Ureter (tissue), 1 donor: ENCODE data around the gene PRPF19. TPM values are rescaled to one million over a fixed set of nuclear protein-coding genes. Genes with fewer than 3 reads are reported as not detected.

Source experiments
- DNase-seq: peaks from one replicate; pipeline ENCODE4 v3.0.0-alpha.2; 2020; ENCODE audit warnings: low spot score
- total RNA-seq: library from RNA; stranded (reverse); gene quantifications from one replicate; pipeline ENCODE4 v1.2.4, GENCODE V29; 2023
- donor health status: DM: yes; HTN: yes; CAD: no.

The PRPF19 gene
- total RNA-seq, 1 donor from 2014 or later, result 113 TPM

DNA sequence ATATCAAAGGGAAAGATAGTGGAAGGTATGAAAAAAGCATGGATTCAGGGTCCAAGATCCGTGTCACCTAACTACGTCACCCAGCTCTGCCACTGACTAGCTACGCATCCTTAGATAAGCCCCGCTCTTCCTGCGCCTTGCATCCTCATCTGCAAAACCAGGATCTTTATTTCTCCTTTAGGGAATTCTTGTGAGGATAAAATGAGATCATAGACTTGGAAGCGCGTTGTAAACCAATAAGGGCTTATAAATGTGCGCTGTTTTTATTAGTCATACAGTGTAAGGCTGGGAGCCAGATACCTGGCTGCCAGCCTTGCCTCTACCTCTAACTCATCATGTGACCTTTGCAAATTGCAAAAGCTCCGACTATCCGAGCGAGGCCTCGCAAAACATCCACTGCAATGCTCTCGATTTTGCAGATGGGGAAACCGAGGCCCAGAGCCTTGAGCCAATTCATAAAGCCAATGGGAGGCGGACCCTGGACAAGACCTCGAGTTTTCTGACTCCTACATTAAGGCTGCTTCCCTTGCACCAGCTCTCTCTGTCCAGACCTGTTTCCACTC, 753 bp downstream of the PRPF19 start:
- no peak for DNase-seq

DNA sequence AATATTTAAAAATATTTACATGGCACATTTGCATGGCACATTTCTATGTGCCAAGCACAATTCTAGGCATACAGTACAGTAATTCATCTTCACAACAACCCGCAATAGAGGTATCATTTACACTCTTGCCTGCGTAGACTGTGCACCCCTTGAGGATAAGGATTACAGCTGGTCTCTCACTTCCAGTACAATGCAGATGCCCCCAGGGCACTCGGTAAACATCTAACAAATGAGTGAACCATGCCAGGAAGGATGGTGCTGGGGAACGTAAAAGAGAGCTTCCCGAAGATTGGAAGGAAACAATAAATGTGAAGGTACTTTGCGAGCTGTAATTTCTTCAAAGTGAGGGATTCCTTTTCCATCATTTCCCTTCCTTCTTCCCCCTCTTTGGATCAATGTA, 1.3 kb downstream of the PRPF19 start:
- no peak for DNase-seq

DNA sequence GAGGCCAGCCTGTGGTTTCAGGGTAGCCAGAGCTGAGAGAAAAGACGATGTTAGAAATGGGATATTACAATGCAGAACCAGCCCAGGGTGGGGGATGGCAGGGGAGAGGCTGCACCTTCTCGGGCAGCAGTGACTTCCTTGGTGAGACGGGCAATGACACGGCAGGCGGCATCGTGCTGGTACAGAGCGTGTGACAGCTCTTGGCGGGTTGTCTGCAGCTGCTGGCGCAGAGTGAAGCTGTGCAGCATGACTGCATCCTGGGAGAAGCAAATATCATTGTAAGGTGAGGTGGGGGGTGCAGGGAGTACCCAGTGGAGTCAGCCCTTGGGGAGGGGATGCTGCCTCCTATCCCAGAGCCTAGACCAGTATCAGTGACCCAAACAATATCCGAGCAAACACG, 3.8 kb downstream of the PRPF19 start:
- DNase-seq, result no peak

DNA sequence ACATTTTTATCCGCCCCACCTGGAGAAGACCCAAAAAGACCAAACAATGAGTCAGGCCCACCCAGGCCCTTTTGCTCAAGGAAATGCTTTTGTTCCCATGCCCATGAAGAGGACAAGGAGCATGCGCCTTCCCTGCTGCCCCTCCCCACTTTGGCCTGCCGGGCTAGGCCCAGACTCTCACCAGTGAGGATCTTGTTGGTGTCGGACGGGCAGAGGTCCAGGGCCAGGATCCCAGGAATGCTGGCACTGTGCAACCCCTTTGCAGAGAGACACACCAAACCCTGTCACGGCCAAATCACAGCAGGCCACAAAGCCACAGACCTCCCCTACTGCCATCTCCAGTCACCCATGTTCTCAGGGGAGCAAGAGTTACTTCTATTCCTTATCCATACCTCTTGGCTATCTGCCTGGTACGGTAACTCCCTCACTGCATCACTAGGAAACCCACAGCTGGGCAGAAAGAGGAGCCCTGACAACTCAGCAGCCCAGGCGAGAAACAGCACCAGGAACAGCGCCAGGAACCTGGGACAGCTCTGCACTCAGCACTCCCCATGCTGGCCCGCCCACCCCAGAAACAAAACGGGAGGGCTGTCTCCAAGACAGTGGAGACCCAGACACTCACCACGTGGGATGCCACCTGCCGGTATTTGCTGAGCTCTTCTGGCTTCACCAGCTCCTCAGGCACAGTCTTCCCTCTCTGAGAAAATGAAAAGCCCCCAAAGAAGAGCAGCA, 5.5 kb downstream of the PRPF19 start:
- no peak for DNase-seq

DNA sequence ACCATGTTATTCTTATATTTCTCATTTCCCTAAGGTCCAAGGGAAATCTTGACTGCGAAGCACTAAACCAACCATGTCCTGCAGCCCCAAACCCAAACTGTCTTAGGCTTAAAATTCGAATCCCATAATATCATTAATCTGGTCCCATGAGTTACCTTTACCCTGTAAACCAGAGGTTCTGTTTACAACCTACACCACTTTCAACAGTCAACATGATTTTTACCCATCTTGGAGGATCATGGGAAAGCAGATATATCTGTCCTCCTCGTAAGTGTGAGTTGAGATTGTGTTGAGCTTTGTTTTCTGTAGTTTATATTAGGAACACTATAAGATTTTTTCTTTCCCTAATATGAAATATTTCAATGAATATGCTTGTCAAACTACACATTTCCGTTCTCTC, 6.4 kb downstream of the PRPF19 start:
- DNase-seq, result no peak

DNA sequence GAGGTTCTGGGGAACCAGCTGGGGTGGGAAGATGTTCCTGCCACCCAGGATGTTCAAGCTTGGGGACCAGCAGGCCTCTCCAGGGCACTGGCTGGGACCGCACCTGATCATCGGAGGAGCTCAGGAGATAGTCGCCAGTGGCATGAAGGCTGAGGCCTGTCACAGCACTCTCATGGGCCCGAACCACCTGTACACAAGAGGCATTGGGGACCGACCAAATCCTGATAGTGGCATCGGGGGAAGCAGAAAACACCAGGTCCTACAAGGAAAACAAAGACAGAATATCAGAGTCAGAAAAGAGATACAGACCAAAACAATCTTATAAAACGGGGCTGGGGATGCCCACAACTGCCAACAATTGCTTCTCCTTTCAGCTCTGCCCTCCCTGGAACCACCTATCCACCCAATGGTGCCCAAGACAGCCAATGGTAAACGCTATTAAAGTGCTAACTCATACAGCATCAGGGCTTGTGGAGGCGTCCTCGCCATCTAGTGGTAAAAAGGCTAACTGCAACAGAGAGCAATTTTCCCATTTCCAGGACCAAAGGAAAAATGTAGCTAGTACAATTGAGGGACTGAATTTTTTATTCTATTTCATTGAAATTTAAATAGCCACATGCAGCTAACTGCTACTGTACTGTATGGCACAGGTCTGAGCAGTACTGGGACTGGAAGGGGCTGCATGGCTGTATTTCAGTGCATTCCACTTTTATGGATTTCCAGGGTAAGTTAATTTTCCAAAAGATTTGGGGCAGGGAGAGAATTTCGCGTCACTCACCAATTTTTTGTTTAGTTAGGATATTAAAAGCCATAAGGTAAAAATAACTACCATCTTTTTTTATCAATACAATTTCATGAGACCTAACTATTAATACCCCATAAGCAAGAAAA, 7.1 kb downstream of the PRPF19 start:
- no peak for DNase-seq

DNA sequence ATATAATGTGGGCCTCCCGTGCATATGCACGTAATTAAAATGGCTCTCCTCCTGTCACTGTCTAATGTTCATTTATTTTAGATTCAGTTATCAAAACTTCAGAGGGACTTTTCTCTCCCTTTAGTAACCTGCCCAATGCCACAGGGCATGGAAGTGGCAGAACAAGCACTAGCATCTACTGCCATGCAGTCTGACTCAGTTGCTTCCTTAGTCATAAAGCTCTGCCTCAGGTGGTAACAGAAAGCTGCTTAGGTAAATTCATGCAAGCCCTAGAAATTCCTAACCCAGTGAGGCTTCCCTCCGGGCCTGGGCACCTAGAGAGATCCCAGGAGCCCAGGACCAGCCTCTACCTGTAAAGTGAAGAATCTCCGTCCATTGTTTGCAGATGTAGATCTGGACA, 8.9 kb downstream of the PRPF19 start:
- no peak for DNase-seq

DNA sequence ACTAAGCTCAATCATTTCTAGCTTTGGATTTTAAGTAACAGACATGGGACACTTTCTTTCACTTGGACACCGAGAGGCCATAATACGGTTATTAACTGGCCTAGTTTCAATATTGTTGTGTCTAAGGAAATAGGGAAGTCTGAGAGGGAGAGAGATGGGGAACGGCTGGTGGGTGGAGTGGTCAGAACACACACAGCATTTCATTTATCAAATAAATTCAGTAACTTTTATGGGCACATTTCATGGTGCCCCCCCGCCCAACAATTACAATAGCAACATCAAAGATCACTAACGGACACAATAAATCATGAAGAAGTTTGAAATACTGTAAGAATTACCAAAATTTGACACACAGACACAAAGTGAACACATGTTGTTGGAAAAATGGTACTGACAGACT, 10.7 kb downstream of the PRPF19 start:
- no peak for DNase-seq

DNA sequence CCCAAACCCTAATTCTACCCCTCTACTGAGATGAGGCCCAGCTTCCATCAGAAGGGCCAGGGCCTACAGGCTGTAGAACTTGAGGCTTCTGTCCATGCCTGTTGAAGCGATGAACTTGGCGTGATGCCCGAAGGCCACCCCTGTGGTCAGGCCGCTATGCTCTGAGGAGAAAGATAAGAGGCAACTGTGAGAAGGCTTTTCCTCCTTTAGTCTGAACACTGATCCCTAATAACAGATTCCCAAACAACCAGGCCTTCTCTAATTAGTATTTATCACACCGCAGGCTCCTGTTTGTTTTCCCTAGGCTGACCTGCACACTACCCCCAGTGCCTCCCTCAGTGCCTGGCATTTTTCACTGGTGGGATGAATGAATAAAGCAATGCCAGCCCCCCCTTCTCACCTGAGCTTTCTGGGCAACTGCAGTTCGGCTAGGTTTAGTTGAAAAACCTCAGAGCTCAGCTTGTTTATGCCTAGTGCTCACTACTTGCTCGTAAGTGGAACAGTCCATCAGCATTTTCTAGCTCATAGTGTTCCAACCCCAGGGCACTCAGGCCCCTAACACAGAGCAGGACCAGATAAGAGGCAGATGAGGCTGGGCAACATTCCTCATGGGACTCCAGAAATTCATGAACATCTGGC, 15.2 kb downstream of the PRPF19 start:
- no peak for DNase-seq

DNA sequence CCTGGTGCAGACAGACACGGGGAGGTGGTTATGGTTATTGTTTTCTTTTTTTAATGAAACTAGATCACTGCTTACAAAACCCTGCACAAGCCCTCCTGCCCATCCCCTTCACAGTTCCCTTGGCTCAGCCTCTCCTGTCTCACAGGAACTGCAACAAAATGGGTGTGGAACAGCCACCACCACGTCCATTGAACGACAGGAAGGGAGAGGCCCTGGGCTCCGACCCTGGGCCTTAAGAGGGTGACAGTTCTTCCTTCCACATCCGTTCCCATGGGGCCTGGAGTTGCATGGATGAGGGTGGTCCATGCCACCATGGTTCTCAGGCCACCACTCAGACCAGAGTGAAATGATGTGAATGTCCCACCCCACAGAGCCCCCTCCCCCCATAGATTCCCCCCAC, 15.7 kb downstream of the PRPF19 start:
- no peak for DNase-seq

DNA sequence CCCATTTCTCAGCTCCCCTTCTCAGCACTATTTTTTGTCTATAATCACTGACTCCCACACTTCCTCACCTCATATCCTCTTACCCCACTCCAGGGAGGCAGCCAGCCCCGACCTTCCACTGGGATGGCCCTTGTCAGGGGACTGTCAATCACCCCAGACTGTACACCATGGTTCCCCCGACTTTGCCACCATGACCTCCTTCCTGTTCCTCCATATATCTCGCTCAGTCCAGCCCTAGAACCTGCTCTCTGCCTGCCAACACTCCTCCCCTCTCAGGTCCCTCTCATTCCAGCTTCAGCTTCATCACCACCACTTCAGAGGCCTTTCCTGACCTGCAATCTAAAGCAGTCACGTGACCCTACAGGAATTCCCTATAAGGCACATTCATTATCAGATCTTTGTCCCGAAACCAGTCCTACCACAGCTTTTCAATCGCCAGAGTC, 16.5 kb downstream of the PRPF19 start:
- no peak for DNase-seq

DNA sequence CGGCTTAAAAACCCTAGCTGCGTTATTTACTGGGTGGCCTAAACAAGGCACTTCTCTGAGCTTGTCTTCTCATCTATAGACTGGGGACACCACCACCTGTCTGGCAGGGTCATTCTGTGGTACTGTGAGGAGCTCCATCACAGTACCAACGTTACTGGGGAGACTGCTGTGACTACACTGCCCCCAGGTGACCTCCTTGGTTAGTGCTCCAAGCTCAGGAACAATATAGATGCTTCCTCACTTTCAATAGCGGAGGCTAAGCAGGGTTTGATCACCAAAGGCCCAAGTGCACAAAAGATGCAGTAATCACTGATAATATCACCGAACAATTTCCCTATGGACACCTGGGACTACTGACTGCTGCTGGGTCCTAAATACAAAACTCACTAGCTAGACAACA, 18.8 kb downstream of the PRPF19 start:
- no peak for DNase-seq

DNA sequence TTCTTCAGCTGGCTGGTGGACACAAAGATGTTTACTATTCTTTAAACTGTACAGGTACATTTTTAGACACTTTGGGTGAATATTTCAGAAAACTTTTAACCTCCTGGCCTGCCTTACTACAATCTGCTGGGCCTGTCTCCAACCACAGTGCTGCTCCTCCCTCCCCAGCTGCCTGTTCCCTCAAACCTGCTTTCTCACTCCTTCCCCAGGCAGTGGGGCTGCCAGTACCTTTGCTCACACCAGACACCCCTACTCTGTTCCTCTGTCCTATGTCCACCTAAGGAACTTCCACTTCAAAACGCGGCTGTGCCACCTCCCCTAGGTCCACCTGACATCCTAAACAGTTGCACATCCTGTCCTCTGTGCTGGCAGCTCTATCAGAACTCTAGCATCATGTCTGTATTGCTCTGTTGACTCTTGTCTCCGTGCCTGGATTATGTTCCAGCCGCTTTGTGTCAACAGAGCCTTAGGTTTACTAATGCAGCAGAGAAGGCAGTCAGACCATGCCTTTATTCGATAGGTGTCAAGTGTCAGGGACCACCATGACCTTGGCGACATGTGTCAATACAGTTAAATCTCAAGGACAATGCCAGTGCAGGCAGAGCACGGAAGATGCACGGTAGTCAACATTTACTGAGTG, 25.6 kb downstream of the PRPF19 start:
- no peak for DNase-seq

DNA sequence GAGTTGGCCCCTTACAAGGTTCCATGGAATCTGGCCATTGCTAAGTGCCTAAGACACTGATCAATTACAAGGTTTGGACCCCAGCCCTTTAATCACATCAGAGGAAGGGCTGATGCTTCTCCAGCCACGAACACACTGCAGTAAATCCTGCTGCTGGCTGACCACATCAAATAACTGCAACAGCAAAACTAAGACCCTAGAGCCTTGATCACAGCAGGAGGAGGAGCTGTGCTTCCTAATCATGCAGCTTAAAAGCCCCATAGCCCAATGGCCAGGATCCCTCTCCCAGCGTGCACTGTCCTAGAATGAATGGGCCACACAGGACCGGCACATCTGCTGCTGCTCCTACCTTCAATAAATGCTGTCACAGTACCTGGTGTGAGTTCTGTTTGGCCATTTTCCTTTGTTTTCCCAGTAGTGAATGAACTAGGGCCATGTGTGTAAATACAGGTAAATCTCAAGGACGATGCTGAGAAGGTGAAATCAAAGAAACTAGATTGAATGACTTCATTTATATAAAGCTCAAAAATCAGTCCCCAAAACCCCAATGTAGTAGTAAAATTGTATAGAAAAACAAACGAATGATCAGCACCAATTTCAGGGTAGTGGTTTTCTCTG, 26.3 kb downstream of the PRPF19 start:
- no peak for DNase-seq

DNA sequence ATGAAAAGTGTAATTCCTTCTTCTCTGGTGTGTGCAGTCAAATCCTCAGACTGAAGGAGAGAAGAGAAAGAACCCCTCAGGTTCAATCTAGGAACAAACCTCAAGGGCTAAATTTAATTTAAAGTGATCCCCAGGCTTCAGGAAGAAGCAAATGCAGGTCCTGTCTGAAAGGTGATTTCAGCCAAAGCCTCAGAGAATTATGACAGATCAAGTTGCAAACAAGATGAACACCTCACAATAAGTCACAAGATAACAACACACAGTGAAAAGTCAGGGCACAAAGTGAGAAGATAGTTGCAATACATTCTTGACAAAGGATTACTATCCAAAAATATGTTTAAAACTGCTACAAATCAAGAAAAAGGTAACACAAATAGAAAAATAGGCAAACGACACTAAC, 27.3 kb downstream of the PRPF19 start:
- no peak for DNase-seq

DNA sequence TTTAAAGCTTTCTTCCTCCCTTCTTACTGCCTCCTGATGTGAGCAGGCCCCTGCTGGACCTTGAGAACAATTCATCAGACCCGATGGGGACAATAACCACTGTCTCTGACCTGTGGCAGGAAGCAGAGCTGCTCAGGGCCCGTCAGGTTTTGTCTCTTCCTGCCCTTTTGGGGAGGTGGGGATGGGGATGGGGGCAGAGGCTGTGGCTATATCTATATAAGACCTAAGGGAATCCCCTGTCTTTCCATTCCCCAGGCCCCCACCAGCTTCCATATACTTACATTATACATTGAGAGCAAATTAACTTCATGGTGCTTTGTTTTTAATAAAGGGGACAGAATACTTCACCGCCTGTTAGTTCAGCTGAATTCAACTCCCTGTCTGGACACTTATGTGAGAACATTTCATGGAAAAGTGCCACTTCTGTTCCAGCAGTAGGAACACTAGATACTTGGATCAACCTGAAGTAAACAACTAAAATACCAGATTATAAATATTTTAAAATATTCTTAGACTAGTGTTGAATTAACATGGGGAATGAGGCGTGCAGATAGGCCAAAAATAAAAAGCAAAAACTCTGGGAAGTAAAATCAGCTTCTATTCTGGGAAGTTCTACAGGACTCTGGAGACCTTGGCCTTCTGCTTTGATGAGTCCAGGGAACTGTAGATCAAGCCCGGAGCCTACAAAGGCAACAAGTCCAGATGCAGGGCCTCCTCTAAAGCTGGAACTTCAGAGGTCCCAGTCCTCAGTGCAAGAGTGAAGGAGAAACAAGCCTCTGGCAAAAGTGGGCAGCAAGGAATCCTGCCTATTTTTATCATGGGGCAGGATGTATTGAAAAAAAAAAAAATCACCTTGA, 27.9 kb downstream of the PRPF19 start:
- no peak for DNase-seq

DNA sequence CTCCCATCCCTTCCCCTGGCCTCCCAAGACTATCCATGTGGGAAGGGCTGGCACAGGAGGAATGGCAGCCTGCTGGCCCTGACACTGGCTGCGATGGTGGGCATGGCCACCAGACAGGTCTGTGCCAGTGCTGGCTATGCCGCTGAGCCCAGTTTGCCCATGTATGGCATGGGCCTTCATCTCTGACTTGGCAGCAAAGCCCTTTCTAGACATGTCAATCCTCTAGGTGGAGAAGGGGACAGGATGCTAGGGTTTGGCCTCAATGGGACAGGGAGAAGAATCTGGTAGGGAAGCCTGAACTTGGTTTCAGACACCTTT, 30.3 kb downstream of the PRPF19 start:
- DNase-seq, result no peak

DNA sequence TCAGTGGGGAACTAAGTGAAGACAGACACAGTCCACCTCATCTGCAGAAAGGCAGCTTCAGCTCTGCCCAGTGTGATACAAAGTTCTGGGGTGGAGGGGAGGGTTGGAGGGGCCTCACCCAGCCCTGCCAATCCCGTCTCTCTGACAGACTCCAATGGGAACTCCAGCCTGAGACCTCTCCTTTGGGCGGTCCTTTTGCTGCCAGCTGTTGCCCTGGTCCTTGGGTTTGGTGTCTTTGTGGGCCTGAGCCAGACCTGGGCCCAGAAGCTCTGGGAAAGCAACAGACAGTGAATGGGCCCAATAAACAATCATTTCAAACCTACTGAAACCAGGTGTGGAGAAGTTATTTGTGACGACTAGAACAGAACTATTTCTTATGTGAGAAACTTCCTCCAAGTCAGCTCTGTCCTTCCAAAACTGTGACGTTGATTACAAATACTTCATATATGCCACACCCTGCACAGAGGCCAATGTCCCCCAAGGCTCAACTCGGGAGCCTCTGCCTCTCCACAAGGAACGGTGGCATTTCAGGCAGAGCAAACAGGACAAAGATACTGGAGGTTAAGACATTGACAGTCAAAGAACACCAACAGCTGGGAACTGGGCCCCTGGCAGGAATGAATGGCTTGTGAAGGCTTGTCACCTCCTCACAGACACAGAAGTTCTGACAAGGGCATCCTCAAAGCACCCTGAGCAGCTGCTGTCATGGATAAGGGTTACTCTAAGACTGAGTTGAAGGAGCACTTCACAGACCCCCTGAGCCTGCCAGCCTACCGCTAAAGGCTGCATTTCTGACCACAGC, 30.8 kb downstream of the PRPF19 start:
- DNase-seq, result no peak

DNA sequence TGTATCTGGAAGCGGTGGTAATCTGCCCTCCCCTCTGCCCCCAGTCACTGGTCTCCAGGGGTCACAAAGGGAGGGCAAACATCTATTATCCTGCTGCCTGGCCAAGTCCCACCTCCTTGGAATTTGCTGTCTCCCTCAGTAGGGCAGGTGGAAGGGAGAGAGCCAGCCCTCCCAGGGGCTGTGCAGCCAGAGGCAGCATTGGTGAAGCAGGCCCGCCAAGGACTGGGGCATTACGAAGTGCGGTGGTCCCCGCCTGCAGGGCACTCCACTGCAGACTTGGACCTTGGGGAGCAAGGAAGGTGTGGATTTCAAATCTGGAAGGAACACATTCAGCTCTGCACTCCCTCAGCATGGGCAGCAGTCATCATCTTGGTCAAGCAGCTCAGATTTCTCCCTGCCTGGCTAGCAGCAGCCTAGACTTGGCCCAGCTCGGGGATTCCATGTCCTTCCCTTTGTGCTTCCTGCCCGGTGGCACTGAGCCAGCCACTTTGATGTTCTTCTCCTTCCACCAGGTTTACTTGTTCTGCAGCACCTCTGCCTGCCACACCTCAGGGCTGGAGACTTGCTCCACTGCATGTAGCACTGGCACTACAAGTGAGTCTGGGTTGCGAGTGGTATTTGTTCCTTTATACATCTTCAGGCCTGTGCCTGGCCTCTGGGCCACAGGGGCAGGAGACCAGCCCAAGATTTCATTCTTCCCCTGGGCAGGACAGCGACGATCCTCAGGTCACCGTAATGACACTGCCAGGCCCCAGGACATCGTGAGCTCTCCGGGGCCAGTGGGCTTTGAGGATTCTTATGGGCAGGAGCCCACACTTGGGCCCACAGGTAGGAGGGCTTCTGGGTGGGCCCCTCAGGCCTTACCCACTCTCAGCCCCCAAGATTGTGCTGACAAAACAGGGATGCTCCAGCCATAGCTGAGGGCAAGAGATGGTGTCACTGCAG, 31.7 kb downstream of the PRPF19 start:
- DNase-seq, result no peak
